ENCODE measurements around the gene INPP4B. TPM values are rescaled to one million over a fixed set of nuclear protein-coding genes. Genes with fewer than 3 reads are reported as not detected.

INPP4B gene
- total and polyA plus RNA-seq, 9 donors = 1.7 to 14.7 (median 10.7) TPM

DNA sequence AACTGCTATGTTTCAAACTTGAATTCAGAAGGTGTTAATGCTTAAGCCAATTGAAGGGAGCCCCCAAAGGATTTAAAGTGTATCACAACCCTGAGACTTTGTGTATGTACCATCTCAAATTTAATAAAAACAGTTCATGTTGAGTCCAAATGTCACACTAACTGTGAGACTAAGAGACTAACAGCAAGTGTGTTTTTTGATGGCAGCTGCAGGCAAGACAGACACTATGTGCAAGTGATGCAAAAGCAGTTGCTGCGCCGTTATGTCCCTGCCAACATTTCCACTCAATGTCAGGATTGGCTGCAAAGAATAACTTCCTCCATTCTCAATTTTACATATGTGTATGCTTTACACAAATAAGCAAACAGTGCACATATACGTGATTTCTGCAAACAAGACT lies 615.1 kb downstream of the INPP4B start:
- Histone ChIP-seq H3K4me3 (no peak overlapping the region), H3K4me1 (ENCODE audit: insufficient read depth) (no peaks in the 10 kb centered on the region), H3K27me3 (peaks cover 2% of the 10 kb centered on the region), H3K9me3 (no peaks in the 10 kb centered on the region), H3K27ac (no peak overlapping the region), H3K36me3 (no peaks in the 10 kb centered on the region)
- intact Hi-C loops (cut with DNase I) = no loop called here
- WGBS, 3 donors = 96 to 97% (median 97%) methylated on average over 3 of the region's 3 CpGs
- DNase-seq = no peak
- TF ChIP-seq, protein P1, sequence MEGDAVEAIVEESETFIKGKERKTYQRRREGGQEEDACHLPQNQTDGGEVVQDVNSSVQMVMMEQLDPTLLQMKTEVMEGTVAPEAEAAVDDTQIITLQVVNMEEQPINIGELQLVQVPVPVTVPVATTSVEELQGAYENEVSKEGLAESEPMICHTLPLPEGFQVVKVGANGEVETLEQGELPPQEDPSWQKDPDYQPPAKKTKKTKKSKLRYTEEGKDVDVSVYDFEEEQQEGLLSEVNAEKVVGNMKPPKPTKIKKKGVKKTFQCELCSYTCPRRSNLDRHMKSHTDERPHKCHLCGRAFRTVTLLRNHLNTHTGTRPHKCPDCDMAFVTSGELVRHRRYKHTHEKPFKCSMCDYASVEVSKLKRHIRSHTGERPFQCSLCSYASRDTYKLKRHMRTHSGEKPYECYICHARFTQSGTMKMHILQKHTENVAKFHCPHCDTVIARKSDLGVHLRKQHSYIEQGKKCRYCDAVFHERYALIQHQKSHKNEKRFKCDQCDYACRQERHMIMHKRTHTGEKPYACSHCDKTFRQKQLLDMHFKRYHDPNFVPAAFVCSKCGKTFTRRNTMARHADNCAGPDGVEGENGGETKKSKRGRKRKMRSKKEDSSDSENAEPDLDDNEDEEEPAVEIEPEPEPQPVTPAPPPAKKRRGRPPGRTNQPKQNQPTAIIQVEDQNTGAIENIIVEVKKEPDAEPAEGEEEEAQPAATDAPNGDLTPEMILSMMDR (IDR thresholded peaks at IDR 0.05) = no peak
- TF ChIP-seq POLR2A (IDR thresholded peaks at IDR 0.05) (no peak), EP300 (IDR thresholded peaks at IDR 0.05) (no peak)

GRCh38 chr4:142226014-142226413 lies 620.1 kb downstream of the INPP4B start:
- H3K27me3 ChIP-seq = peaks cover 2% of the 10 kb centered on the region
- intact Hi-C loops (cut with DNase I) = no loop called here

GRCh38 chr4:142222127-142222526 lies 624.0 kb downstream of the INPP4B start:
- intact Hi-C loops (cut with DNase I) = no loop called here
- no peaks in the 10 kb centered on the region for H3K4me1 ChIP-seq (ENCODE audit: insufficient read depth)
- H3K4me3 ChIP-seq = no peak overlapping the region
- H3K36me3 ChIP-seq = no peaks in the 10 kb centered on the region
- no peak overlapping the region for H3K27ac ChIP-seq
- no peak for DNase-seq
- H3K9me3 ChIP-seq = no peaks in the 10 kb centered on the region
- TF ChIP-seq EP300 (IDR thresholded peaks at IDR 0.05) (no peak), POLR2A (IDR thresholded peaks at IDR 0.05) (no peak)
- TF ChIP-seq, protein P1 (IDR thresholded peaks at IDR 0.05) = no peak
- no peaks in the 10 kb centered on the region for H3K27me3 ChIP-seq

More at GRCh38 chr4:142226014-142226413, 620.1 kb downstream of the INPP4B start:
- H3K27ac ChIP-seq = no peak overlapping the region
- TF ChIP-seq POLR2A (IDR thresholded peaks at IDR 0.05) = no peak
- TF ChIP-seq, protein P1 (IDR thresholded peaks at IDR 0.05) = no peak
- no peak for TF ChIP-seq EP300 (IDR thresholded peaks at IDR 0.05)
- H3K4me3 ChIP-seq = no peak overlapping the region
- H3K4me1 ChIP-seq (ENCODE audit: insufficient read depth) = no peaks in the 10 kb centered on the region
- DNase-seq = no peak
- no peaks in the 10 kb centered on the region for H3K9me3 ChIP-seq
- H3K36me3 ChIP-seq = no peaks in the 10 kb centered on the region

DNA sequence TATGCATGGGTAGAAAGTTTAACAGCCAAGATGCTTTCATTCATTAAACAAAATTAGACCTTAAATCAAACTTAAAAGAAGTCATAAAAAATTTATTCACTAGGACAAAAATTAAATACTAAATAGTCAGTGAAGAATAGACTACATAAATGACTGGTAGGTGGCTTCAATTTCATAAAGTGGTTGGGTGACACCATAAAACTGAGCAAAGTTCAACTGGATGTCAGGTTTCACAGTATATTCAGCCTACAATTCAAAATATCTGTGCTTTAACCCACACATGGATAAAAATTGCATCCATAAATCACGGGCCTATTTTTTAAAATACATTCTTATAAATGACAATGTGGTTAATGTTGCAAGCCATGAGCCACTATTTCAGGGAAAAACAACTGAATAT lies 627.4 kb downstream of the INPP4B start:
- H3K4me1 ChIP-seq (ENCODE audit: insufficient read depth) = no peaks in the 10 kb centered on the region
- H3K36me3 ChIP-seq = no peaks in the 10 kb centered on the region
- intact Hi-C loops (cut with DNase I) = no loop called here
- H3K27ac ChIP-seq = no peak overlapping the region
- no peak for DNase-seq
- 83 to 88% (median 85%) methylated on average over 1 of the region's 1 CpG for WGBS, 3 donors
- no peaks in the 10 kb centered on the region for H3K9me3 ChIP-seq
- no peak overlapping the region for H3K4me3 ChIP-seq
- TF ChIP-seq EP300 (IDR thresholded peaks at IDR 0.05) (no peak), POLR2A (IDR thresholded peaks at IDR 0.05) (no peak)
- TF ChIP-seq, protein P1 (IDR thresholded peaks at IDR 0.05) = no peak
- H3K27me3 ChIP-seq = no peaks in the 10 kb centered on the region

DNA sequence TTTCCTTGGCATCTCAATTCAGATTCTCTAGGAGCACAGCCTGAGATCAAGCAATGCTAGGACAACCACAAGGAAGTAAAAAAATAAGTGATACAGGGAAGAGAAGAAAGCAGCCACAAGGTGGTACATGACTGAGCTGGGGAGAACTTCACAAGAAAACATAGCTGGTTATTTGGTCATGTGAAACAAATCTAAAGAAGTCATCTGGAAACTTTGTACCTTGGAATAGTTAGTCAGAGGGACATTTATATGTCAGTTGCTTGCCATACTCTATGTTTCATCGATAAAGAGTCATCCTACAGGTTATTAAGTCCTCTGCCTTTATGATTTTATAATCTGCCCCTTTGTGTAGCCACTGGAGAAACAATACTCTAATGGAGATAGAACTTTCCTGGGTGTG lies 634.7 kb downstream of the INPP4B start:
- intact Hi-C loops (cut with DNase I) = no loop called here
- Histone ChIP-seq H3K36me3 (no peaks in the 10 kb centered on the region), H3K27me3 (no peaks in the 10 kb centered on the region), H3K4me1 (ENCODE audit: insufficient read depth) (no peaks in the 10 kb centered on the region), H3K4me3 (no peak overlapping the region), H3K27ac (no peak overlapping the region), H3K9me3 (no peaks in the 10 kb centered on the region)
- DNase-seq = no peak
- 92 to 96% (median 95%) methylated on average over 1 of the region's 1 CpG for WGBS, 3 donors
- TF ChIP-seq POLR2A (IDR thresholded peaks at IDR 0.05) = no peak
- TF ChIP-seq, protein P1 (IDR thresholded peaks at IDR 0.05) = no peak
- no peak for TF ChIP-seq EP300 (IDR thresholded peaks at IDR 0.05)

Data from ovary (tissue), 9 donors.